Measurements from ENCODE around the gene CYBB.

CYBB gene

GRCh38 chrX:37787423-37787869 lies 7.6 kb downstream of the CYBB start:
- TF ChIP-seq CTCF (IDR thresholded peaks at IDR 0.05; ENCODE audit: borderline replicate concordance, control extremely low read depth, extremely low read depth, insufficient read depth, missing control alignments) = no peak
- in situ Hi-C loops (cut with MboI; ENCODE audit: low sequenced_read_pairs, unreplicated experiment) = no loop called here
- DNase-seq (ENCODE audit: low spot score) = no peak

- no peak for TF ChIP-seq CTCF (IDR thresholded peaks at IDR 0.05; ENCODE audit: borderline replicate concordance, control extremely low read depth, extremely low read depth, insufficient read depth, missing control alignments)
Observed at GRCh38 chrX:37796310-37796709, 16.5 kb downstream of the CYBB start.

GRCh38 chrX:37796805-37797204 lies 16.9 kb downstream of the CYBB start:
- in situ Hi-C loops (cut with MboI; ENCODE audit: low sequenced_read_pairs, unreplicated experiment) = no loop called here
- no peak for DNase-seq (ENCODE audit: low spot score)
- no peak for TF ChIP-seq CTCF (IDR thresholded peaks at IDR 0.05; ENCODE audit: borderline replicate concordance, control extremely low read depth, extremely low read depth, insufficient read depth, missing control alignments)

More at GRCh38 chrX:37796310-37796709, 16.5 kb downstream of the CYBB start:
- DNase-seq (ENCODE audit: low spot score) = no peak
- in situ Hi-C loops (cut with MboI; ENCODE audit: low sequenced_read_pairs, unreplicated experiment) = no loop called here

GRCh38 chrX:37799936-37800335 lies 20.1 kb downstream of the CYBB start:
- no peak for TF ChIP-seq CTCF (IDR thresholded peaks at IDR 0.05; ENCODE audit: borderline replicate concordance, control extremely low read depth, extremely low read depth, insufficient read depth, missing control alignments)
- in situ Hi-C loops (cut with MboI; ENCODE audit: low sequenced_read_pairs, unreplicated experiment) = no loop called here
- DNase-seq (ENCODE audit: low spot score) = no peak

- in situ Hi-C loops (cut with MboI; ENCODE audit: low sequenced_read_pairs, unreplicated experiment) = no loop called here
- TF ChIP-seq CTCF (IDR thresholded peaks at IDR 0.05; ENCODE audit: borderline replicate concordance, control extremely low read depth, extremely low read depth, insufficient read depth, missing control alignments) = no peak
- DNase-seq (ENCODE audit: low spot score) = no peak
Observed at GRCh38 chrX:37800717-37801116, 20.9 kb downstream of the CYBB start.

- in situ Hi-C loops (cut with MboI; ENCODE audit: low sequenced_read_pairs, unreplicated experiment) = no loop called here
- TF ChIP-seq CTCF (IDR thresholded peaks at IDR 0.05; ENCODE audit: borderline replicate concordance, control extremely low read depth, extremely low read depth, insufficient read depth, missing control alignments) = no peak
Observed at GRCh38 chrX:37802028-37802427, 22.2 kb downstream of the CYBB start.

GRCh38 chrX:37803057-37803456 lies 23.2 kb downstream of the CYBB start:
- in situ Hi-C loops (cut with MboI; ENCODE audit: low sequenced_read_pairs, unreplicated experiment) = no loop called here
- TF ChIP-seq CTCF (IDR thresholded peaks at IDR 0.05; ENCODE audit: borderline replicate concordance, control extremely low read depth, extremely low read depth, insufficient read depth, missing control alignments) = no peak
- no peak for DNase-seq (ENCODE audit: low spot score)

More at GRCh38 chrX:37802028-37802427, 22.2 kb downstream of the CYBB start:
- DNase-seq (ENCODE audit: low spot score) = no peak
